ENCODE data around the gene TWIST2.

Gene TWIST2

GRCh38 chr2:238943338-238944067 is 95.6 kb downstream of the TWIST2 start:
- no peak for DNase-seq

DNA sequence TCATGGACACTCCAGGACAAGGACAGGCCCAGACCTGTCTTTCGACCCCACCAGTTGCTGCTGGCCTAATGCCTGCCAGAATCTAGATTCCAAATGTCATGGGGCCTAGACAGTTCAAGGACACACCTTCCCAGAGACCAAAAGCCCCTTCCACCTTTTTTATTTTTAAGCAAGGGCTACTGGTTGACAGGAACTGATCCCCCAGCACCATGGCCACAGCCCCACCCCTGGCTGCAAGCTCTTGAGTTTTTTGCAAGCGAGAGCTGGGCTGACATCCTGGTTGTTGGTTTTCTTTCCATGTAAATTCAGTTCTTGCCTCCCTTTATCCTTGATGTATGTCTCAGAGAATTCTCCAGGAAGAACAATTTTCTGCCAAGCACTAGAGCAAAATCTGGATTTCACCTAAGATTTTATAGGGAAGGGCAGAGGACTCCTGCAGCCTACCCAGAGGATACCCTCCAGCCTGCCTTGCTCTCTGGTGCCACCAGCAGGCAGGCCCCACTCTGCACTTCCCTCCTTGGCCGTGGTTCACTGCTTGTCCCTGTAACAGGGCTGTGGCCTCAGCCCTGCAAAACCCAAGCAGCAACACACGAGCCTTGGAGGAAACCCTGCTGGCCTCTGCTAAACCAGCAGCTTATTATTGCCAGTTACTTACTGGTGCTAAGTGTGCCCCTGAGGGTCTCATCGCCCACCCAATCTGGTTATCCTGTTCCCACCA is 97.7 kb downstream of the TWIST2 start:
- DNase-seq, result no peak

DNA sequence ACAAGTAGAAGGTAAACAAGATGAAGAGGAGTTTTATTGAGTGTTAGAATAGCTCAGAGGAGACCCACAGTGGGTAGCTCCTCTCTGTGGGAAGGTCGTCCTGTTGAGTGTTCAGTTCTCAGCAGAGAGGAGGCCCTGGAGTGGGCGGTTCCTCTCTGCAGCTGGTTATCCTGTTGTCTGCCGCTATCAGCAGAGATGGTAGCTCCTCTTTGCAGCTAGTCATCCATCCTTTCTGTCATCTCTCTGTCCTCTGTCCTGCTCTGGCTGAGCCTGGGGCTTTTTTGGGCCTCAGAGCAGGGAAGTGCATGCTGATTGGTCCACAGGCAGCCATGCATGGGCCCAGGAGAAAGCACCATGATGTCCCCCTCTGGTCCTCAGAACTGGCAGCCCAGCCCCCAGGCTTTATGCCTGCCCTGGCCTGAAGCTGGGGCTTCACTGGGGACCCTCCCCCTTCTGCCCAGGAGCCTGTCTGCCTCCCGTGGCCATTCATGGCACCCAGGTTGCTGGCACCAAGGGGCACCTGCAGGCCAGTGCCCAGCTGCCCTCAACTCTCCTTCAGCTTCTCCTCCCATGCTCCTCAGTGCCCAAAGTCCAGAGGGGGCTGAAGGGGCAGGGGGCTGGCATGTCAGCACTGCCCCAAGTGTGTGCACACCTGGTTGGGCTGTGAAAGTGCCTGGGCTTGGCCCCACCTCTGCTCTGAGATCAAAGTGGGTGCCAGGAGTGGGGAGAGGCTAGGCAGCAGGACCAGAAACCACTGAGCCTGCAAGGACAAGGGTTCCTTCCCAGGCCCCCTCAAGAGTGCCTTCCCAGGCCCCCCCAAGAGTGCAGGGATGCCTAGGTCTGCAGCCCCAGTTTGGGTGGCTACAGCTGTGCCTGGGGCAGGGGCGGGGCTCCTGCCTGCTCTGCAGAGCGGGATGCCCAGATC is 98.7 kb downstream of the TWIST2 start:
- DNase-seq, result no peak

DNA sequence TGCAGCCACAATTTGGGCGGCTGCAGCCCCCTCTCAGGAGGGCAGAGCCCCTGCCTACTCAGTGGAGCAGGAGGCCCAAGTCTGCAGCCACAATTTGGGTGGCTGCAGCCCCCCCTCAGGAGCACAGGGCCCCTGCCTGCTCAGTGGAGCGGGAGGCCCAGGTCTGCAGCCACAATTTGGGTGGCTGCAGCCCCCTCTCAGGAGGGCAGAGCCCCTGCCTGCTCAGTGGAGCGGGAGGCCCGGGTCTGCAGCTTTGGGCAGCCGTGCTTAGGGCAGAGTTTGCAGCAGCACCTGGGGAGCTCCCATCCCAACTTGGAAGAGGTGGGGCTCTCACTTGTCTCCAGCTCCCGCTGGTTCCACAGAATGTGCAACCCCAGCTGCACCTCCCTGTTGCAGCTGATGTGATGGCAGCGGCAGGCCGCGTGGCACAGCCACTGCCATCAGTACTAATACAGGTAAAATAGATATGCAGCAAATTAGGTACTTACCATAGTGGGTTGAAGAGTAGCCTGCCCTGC is 99.4 kb downstream of the TWIST2 start:
- DNase-seq, result no peak

GRCh38 chr2:238947920-238948710 is 100.2 kb downstream of the TWIST2 start:
- no peak for DNase-seq

GRCh38 chr2:238948765-238949641 is 101.1 kb downstream of the TWIST2 start:
- DNase-seq, result no peak

DNA sequence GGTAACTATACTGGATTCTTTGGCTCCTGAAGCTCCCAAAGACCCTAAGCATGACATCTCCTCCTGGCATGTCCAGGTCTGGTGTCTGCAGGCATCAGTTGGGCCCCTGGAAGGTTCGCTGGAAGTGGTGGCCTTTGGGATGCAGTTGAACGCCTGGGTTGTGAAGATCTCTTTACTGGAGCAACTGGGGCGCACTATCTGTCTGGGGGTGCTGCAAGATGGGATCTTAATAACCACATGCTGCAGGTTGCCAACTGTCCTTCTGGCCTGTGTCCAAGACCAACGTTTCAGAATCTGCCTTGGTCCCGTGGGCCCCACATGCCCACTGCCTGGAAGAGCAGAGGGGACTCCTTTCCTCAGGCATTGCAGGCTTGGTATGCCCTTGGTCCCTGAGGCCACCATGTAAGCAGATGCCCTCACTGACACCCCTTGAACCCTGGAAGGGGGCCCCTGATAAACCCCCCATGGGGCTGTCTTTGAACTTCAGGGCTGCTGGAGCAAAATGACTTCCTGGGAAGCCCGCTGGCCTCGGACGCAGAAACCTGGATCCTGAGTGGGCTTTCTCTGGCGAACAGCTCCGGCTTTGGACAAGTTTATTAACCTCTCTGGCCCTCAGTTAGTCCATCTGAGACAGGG is 101.9 kb downstream of the TWIST2 start:
- DNase-seq, result no peak

GRCh38 chr2:238950551-238950950 is 102.7 kb downstream of the TWIST2 start:
- DNase-seq, result no peak

DNA sequence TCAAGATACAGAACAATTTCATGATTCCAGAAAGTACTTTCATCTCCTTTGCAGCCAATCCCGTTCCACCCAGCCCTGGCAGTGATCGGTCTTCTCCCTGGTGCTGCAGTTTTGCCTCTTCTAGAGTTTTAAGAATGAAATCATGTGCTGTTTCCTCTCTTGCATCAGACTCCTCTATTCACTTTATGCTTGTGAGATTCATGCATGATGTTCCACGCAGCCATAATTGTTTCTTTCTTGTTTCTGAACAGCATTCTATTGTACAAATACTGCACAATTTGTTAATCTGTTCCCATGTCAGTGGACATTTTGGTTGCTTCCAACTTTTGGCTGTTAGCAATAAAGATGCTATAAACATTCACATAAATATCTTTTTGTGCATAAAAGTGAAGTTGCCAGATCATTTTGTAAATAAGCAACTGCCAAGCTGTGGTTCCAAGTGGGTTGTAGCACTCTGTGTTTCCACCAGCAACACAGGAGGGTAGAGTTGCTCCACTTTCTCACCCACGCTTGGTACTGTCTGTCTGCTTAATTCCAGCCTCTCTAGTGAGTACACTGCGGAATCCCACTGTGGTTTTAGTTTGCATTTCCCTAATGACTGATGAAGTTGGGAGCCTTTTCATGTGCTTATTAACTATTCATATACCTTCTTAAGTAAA is 104.5 kb downstream of the TWIST2 start:
- DNase-seq, result no peak

DNA sequence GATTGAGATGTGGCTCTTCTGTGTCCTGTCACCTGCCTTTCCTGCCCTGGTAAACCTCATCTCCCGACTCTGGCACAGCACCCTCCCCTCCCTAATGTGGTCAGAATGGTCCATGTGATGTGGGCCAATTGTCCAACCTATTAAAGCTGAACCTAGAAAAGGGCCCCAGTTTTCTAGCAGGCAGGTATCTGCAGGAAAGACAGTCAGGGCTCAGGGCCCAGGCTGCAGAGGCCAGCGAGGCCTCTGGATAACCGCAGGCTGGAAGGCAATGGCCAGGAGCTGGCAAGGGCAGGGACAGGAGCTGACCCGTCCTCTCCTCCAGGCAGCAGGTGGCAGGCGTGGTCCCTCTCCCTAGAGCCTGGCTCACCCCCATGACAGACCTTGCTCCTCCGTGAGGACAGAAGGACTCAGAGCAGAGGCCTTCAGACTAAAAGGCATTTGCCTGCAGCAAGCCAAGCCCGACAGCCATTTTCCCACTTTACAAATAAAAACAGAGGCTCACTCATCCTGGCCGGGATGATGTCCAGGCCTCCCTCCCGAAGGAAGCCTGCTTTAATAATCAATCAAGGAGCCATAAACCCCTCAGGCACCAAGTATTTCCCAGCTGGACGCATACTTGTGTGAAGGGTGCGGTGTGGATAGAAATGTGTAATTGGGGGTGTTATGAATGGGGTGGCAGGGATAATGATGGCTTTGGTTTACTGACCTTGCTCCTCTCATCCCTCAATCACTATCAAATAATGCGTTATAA is 107.1 kb downstream of the TWIST2 start:
- DNase-seq, result no peak

DNA sequence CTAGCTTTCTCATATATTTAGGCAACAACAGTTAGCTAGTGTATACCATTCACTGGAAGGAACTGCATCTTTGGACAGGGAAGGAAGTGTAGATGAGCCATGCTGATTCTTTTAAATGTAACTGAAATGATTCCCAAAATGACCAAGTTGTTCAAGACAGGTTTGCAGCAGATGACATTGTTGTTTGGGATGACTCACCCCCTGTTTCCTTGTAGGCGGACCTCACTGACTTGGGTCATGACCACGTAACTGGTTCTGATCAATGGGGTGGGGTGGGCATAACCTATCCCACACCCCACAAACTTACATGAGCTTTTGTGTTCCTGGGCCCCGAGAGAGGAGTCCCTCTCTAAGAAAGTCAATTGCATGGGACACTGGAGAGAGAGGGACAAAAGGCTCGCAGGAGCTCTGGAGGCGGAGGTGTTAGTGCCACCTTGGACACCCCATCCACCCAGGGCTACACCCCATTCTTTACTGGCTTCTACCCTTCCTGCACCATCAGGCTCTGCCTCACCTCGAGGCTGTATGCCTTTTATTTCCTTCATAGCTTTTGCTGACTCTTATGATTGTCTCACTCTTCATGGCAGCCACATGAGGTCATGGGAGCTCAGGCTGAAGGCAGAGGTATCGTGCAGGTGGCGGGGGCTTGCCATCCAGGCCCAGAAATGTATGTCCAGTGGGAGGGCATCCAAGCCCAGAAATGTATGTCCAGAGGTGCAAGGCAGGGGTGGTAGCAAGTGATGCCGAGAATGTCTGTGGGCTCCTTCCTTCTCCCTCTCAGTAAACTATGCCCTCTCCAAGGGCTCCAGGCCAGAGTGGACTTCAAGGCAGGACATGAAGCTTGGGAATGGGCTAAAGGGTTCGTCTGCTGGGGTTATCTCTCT is 108.0 kb downstream of the TWIST2 start:
- no peak for DNase-seq

- DNase-seq, result no peak
Observed at GRCh38 chr2:238956676-238957075, 108.8 kb downstream of the TWIST2 start.

All from NCI-H1048 (cell line).